ENCODE results near the gene NRL.

Gene NRL

GRCh38 chr14:24081739-24082211 lies 33.0 kb downstream of the NRL start:
- peak overlapping the region in 1 of 2 experiments; percentile 63 for H3K4me3 ChIP-seq (ENCODE audit: low read depth in 1 of 2, low read length in 1 of 2)
- no peak for TF ChIP-seq CTCF (IDR thresholded peaks at IDR 0.05)

DNA sequence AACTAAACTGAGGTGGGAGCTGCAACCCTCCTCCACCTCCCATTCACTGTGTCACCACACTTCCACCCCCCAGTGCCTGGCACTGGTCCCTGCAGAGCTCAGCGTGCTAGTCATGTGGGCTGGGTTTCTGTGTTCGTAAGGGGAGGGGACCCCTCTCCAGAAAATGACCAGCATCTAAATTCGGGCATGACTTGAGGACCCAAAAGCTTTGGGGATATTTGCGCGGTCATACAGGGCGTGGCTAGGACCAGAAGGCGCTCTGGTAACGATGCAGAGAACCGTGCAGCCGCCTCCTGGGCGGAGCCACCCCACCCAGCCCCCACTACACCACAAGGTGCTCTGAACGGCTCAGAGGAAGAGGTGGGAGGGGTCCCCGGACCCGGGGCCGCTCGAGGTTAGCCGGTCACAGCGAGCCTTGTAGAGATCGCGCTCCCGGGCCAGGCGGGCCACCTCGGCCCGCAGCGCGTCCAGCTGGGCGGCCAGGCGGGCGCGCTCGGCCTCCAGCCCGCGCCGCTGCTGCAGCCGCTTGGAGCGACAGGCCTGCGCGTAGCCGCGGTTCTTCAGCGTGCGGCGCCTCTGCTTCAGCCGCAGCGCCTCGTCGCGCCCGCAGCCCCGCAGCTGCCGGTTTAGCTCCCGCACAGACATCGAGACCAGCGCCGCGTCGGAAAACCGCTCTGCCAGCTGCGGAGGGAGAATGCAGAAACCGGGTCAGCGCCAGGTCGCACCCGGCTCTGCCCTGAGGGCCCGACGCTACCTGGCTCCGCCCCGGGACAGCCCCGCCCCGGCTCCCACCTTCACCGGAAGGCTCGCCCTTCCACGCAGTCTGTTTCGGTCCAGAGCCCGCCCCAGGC lies 33.6 kb downstream of the NRL start:
- TF ChIP-seq CTCF (IDR thresholded peaks at IDR 0.05), result no peak

More at GRCh38 chr14:24081739-24082211, 33.0 kb downstream of the NRL start:
- Histone ChIP-seq H3K27me3 (peaks cover 54% of the 10 kb centered on the region), H3K27ac (no peak overlapping the region), H3K36me3 (no peaks in the 10 kb centered on the region), H3K9me3 (no peaks in the 10 kb centered on the region), H3K4me1 (ENCODE audit: control insufficient read depth in 1 of 2, insufficient read depth in 1 of 2, low read depth in 1 of 2, low read length in 1 of 2) (peaks cover 9 to 14% of the 10 kb centered on the region in 2 experiments)

GRCh38 chr14:24080142-24080530 lies 34.6 kb downstream of the NRL start:
- Histone ChIP-seq H3K4me3 (ENCODE audit: low read depth in 1 of 2, low read length in 1 of 2) (no peak overlapping the region), H3K36me3 (no peaks in the 10 kb centered on the region), H3K27ac (no peak overlapping the region), H3K27me3 (peaks cover 54% of the 10 kb centered on the region), H3K9me3 (no peaks in the 10 kb centered on the region), H3K4me1 (ENCODE audit: control insufficient read depth in 1 of 2, insufficient read depth in 1 of 2, low read depth in 1 of 2, low read length in 1 of 2) (peaks cover 9 to 14% of the 10 kb centered on the region in 2 experiments)
- TF ChIP-seq CTCF (IDR thresholded peaks at IDR 0.05), result no peak

More for the DNA sequence above, 33.6 kb downstream of the NRL start:
- no peaks in the 10 kb centered on the region for H3K36me3 ChIP-seq
- peaks cover 9 to 14% of the 10 kb centered on the region in 2 experiments for H3K4me1 ChIP-seq (ENCODE audit: control insufficient read depth in 1 of 2, insufficient read depth in 1 of 2, low read depth in 1 of 2, low read length in 1 of 2)
- peaks cover 54% of the 10 kb centered on the region for H3K27me3 ChIP-seq
- H3K4me3 ChIP-seq (ENCODE audit: low read depth in 1 of 2, low read length in 1 of 2), result peak overlapping the region; percentile 55 to 63
- no peak overlapping the region for H3K27ac ChIP-seq
- no peaks in the 10 kb centered on the region for H3K9me3 ChIP-seq

GRCh38 chr14:24079491-24080141 lies 35.1 kb downstream of the NRL start:
- no peak overlapping the region for H3K4me3 ChIP-seq (ENCODE audit: low read depth in 1 of 2, low read length in 1 of 2)
- no peak for TF ChIP-seq CTCF (IDR thresholded peaks at IDR 0.05)
- H3K36me3 ChIP-seq, result no peaks in the 10 kb centered on the region
- H3K27ac ChIP-seq, result no peak overlapping the region
- H3K27me3 ChIP-seq, result peaks cover 54% of the 10 kb centered on the region
- H3K9me3 ChIP-seq, result no peaks in the 10 kb centered on the region
- peaks cover 9 to 14% of the 10 kb centered on the region in 2 experiments for H3K4me1 ChIP-seq (ENCODE audit: control insufficient read depth in 1 of 2, insufficient read depth in 1 of 2, low read depth in 1 of 2, low read length in 1 of 2)

GRCh38 chr14:24078146-24078545 lies 36.6 kb downstream of the NRL start:
- H3K4me3 ChIP-seq (ENCODE audit: low read depth in 1 of 2, low read length in 1 of 2), result no peak overlapping the region
- H3K9me3 ChIP-seq, result no peaks in the 10 kb centered on the region
- H3K4me1 ChIP-seq (ENCODE audit: control insufficient read depth in 1 of 2, insufficient read depth in 1 of 2, low read depth in 1 of 2, low read length in 1 of 2), result peaks cover 9 to 14% of the 10 kb centered on the region in 2 experiments
- no peaks in the 10 kb centered on the region for H3K36me3 ChIP-seq
- no peak for TF ChIP-seq CTCF (IDR thresholded peaks at IDR 0.05)
- H3K27ac ChIP-seq, result no peak overlapping the region
- H3K27me3 ChIP-seq, result peaks cover 44% of the 10 kb centered on the region
